Measurements from ENCODE around the gene IRF6.

Gene IRF6

DNA sequence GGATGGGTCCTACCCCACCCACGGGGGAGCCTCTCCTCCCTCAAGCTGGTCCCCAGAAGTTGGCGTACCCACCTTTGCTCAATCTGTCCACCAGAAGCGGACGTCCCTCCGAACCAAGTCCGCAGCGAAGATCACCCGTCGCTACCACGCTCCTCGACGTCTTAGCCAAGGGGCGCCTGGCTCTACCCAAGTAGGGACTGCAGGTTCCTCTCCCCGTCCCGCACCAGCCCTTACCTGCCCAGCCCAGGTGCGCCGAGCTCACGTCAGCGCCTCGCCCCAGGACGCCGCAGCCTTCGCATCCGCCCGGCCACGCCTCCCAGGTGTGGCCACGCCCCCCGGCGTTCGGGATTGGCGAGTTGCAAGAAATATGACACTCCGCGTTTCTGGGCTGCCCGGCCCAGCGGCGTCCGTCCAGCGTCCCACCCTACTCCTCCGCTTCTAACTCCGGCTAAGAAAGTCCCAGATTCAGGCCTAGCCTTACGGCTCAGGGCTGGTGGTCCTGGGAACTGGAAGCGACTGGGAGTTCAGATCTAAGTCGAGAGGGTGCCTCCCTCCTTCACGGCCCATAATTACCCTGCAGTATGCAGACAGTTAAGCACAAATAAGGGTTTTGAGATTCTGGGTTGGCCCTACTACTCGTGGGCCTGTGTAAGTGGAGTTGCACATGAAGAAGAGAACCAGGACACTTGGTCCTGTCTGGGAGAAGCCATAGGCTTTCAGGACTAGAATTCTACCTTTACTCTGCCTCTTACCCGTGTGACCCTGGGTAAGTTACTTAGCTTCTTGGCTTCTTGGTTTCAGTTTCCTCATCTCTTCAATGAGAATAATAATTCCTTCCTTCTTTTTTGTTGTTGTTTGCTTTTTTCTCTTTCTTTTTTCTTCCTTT lies at the start of gene IRF6:
IRF6 (minus strand) TSS at position 268 of the 886 bp plus-strand sequence. CDS start 4,729 bp downstream, outside the sequence.
- DNase-seq: peak in 2 of 58 donors; percentile 3 to 10

GRCh38 chr1:209855623-209856022 lies 49.7 kb upstream of the IRF6 start:
- no peak for DNase-seq

DNA sequence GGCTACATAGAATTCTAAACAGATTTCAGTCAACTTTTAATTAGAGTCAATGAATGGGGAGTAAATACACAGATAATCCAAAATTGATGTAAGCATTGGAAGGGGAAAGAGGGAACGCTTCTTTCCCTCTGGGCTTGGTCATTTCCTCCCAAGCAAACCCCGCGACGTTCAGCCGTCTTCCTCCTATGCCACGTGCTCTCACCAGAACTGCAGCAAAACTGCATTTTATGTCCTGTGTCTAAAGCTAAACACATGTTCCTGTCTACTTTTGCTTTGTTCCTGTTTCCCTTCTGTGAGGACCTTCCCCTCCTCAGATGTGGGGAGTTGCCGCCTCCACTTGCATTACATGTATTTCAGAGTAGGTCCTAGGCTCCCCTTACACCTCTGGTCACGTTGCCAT lies 49.1 kb upstream of the IRF6 start:
- no peak for DNase-seq

DNA sequence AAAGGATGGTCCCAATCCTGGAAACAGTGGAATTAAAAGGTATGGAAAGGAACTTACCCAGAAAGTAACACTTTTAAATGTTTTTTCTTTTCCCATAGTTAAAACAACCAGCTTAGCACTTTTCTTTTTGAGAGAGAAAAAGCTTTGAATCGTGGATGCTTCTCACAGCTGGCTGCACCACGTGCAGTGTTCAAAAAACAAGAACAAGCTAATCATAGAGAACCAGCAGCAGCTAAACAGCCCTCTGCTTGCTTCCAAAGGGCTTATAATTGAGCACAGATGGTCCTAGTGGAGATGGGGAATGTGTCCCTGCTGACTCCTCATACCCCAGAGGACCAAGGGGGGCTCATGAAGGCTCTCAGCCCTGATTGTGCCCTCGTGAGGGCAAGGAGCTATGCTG lies 48.3 kb upstream of the IRF6 start:
- peak in 22 of 58 donors; percentile 11 to 68 (median 34) for DNase-seq

- DNase-seq: no peak
Measured at GRCh38 chr1:209853676-209854075, 47.7 kb upstream of the IRF6 start.

DNA sequence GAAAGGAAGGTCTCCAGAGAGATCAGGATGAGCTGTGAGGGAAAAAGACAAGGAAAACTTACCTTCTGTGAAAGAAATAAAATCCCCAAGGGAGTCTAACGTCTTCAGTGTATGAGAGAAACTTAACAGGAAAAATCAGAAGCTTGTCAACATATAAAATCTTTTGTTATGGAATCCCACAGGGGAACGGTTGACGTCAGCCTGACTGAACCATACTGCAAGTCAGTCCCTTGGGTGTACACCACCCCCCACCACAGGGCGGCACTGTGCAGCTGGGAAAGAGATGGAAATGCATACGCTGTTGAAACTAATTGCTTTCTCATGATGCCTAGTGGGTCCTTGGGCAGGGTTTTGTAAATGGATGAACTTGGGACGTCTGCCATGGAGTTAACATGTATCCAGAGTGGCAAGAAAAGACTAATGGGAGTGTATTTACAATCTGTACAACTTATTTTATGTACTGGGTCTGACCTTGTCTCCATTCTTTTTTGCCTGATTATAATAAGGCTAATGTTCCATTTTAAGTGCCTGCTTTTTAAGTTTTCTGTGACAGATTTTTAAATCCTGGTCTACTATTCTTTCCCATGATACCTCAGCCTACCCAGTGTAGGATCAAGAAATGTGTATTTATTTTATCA lies 44.5 kb upstream of the IRF6 start:
- DNase-seq: peak in 45 of 58 donors; percentile 11 to 87 (median 53)

GRCh38 chr1:209849388-209849787 lies 43.4 kb upstream of the IRF6 start:
- DNase-seq: no peak

DNA sequence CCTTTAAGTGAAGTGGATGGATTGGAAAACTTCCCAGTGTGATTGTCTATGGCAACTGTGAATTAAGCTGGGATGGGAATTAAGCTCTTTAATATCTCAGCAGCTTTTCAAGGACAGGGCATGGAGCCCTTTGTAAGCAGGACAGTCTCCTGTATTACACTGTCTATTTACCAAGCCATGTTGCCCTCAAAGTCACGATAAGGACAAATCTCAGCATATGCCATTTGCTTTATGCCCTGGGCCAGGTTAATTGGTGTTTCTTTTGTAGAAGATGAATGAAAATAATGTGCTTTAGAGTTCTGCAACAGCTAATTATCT lies 39.4 kb upstream of the IRF6 start:
- no peak for DNase-seq

- peak in 7 of 58 donors; percentile 12 to 65 (median 39) for DNase-seq
Measured at GRCh38 chr1:209844695-209845407, 38.9 kb upstream of the IRF6 start.

- no peak for DNase-seq
Measured at GRCh38 chr1:209840611-209841010, 34.7 kb upstream of the IRF6 start.

- DNase-seq: no peak
Measured at GRCh38 chr1:209839875-209840546, 34.1 kb upstream of the IRF6 start.

- DNase-seq: no peak
Measured at GRCh38 chr1:209838537-209838936, 32.6 kb upstream of the IRF6 start.

DNA sequence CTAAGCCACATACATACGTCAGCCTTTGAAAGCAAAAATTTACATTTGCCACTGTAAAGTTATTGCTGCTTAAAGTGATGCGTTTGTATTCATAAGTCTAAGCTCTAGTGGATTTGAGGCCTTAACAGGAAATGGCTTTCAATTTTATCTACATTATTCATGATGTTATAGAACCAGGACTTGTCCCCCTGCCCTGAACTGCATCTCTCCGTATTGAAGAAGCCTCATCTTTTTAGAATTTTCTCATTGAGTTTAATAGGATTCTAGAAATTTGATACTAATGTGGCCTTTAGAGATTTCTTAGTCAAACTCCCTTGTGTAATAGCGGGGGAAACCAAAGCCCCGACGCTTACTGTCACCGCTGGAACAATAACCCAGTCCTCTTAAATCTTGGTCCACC lies 31.7 kb upstream of the IRF6 start:
- no peak for DNase-seq

- DNase-seq: no peak
Measured at GRCh38 chr1:209835782-209836298, 29.9 kb upstream of the IRF6 start.

- no peak for DNase-seq
Measured at GRCh38 chr1:209831615-209832014, 25.7 kb upstream of the IRF6 start.

- no peak for DNase-seq
Measured at GRCh38 chr1:209830722-209831121, 24.8 kb upstream of the IRF6 start.

- no peak for DNase-seq
Measured at GRCh38 chr1:209829716-209830115, 23.8 kb upstream of the IRF6 start.

GRCh38 chr1:209827384-209828262 lies 21.7 kb upstream of the IRF6 start, which contains the start of gene UTP25:
UTP25 (plus strand) TSS chr1:209827972; CDS start chr1:209828064, 92 bp downstream.
- DNase-seq: peak; percentile 49 to 94 (median 85)

DNA sequence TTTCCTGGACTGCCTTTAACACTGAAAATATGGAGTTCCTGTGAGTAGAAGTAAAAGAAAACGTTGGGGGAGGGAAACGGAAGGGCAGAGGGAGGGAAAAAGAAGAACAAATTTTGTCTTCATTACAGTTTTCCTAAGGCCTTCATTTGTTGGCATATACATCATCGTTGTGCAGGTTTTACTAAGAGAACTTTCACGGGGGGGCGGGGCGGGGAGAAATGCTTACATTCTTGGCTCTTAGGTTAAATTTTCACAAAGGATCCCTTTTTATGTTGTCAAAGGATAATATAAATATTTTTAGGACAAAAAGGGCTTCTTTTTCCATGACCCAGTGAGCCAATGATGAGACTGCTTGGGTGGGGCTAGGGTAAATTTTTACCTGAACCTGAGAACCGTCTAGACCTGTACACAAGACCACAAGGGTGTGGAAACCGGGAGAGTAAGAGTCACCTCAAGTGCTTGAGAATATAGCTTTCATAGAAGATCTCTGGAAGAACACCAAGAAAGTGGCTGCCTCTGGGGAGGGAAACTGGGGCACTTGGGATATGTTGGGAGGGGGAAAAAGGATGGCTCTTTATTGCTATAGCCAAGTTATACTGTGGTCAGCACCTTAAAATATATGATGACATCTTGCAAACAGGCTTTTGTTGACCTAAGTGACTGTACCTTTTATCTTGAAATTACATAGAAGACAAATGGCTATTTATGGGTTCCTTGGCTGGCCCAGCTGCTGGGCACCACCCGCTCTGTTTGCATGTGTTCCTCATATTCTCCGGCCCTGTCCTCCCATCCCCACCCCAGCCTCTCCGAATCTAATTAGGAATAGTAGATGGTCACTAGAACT lies 19.9 kb upstream of the IRF6 start:
- no peak for DNase-seq

Data from anterior cingulate cortex (tissue), 58 donors.